ENCODE results near the gene STAG2.

GRCh38 chrX:124103966-124104365, 142.5 kb downstream of the STAG2 start:
- TF ChIP-seq CTCF (IDR thresholded peaks at IDR 0.05; ENCODE audit: poor library complexity) (no peak), EZH2 (IDR thresholded peaks at IDR 0.05; ENCODE audit: borderline replicate concordance) (no peak), EZH2phosphoT487 (IDR thresholded peaks at IDR 0.05; ENCODE audit: low read depth, severe bottlenecking, unreplicated experiment) (no peak)
